ENCODE measurements around the gene GATD1. TPM values are rescaled to one million over a fixed set of nuclear protein-coding genes. Genes with fewer than 3 reads are reported as not detected.

The GATD1 gene
- total and polyA plus RNA-seq, 2 donors (not counting 1 experiment from before 2014, with no cell fraction given) = 62.4 to 70.0 TPM

- Histone ChIP-seq H3K4me1 (ENCODE audit: control insufficient read depth in 2 of 2, insufficient read depth in 2 of 2, low read length in 2 of 2) (peaks cover 29 to 51% of the 10 kb centered on the region in 2 donors), H2AFZ (ENCODE audit: insufficient read depth, low read depth, low read length, poor library complexity, severe bottlenecking) (peak overlapping the region; percentile 83), H3K9ac (ENCODE audit: low read length) (peak overlapping the region; percentile 57), H3K79me2 (ENCODE audit: control insufficient read depth, insufficient read depth, low read length) (no peaks in the 10 kb centered on the region), H3K4me2 (replicated peaks; ENCODE audit: low read depth, low read length, poor library complexity, severe bottlenecking) (peak overlapping the region; percentile 94), H3K27ac (ENCODE audit: low read length in 2 of 2) (no peak overlapping the region), H3K27me3 (replicated peaks in 1 of 4; ENCODE audit: control extremely low read depth in 1 of 4, control insufficient read depth in 3 of 4, insufficient read depth in 4 of 4, low read length in 3 of 4) (peaks cover 0 to 40% (median 0%) of the 10 kb centered on the region in 4 experiments), H4K20me1 (ENCODE audit: control insufficient read depth, insufficient read depth, low read length, poor library complexity, severe bottlenecking) (peaks cover 9% of the 10 kb centered on the region), H3K9me3 (ENCODE audit: control extremely low read depth in 1 of 3, control insufficient read depth in 2 of 3, insufficient read depth in 1 of 3, low read length in 2 of 3) (no peaks in the 10 kb centered on the region), H3K4me3 (ENCODE audit: control extremely low read depth in 1 of 5, extremely low read depth in 1 of 5, insufficient read depth in 1 of 5, low read depth in 2 of 5, low read length in 4 of 5) (peak overlapping the region in 4 of 5 experiments; percentile 17 to 53 (median 42)), H3K36me3 (replicated peaks in 1 of 2; ENCODE audit: control extremely low read depth in 1 of 2, control insufficient read depth in 1 of 2, extremely low read depth in 1 of 2, insufficient read depth in 2 of 2, low read length in 1 of 2) (no peaks in the 10 kb centered on the region)
- no peak overlapping the region for H3K27ac Mint-ChIP-seq
- ChIA-PET POLR2A (interaction anchor here (0.6 to 8.2 kb wide), 4 partner anchors 31 to 311 kb away, joined by 3 to 105 read pairs (median 4); partner anchors contain the start of genes DEAF1, HRAS, SIGIRR and TMEM80), CTCF (interaction anchor here (0.5 to 8.2 kb wide), 24 partner anchors 12 to 475 kb away, joined by 3 to 104 read pairs (median 4); partner anchors contain the start of genes DEAF1, GATD1, IRF7 and LMNTD2)
- intact Hi-C loops (cut with micrococcal nuclease) = loop anchor here (5.0 to 10.0 kb wide), 2 partner anchors 72 to 111 kb away; partner anchors contain the start of genes IRF7 and SLC25A22
- H3K4me3 Mint-ChIP-seq = peak overlapping the region; percentile 74
- no peaks in the 10 kb centered on the region for H3K9me3 Mint-ChIP-seq (ENCODE audit: insufficient read depth)
- WGBS (ENCODE audit: insufficient coverage) = 6% methylated on average over 38 of the region's 53 CpGs
- DNase-seq = peak; percentile 40
- TF ChIP-seq CTCF (IDR thresholded peaks at IDR 0.05) (no peak), EZH2 (IDR thresholded peaks at IDR 0.05; ENCODE audit: borderline replicate concordance, insufficient read depth, low read depth, low read length, poor library complexity, severe bottlenecking) (no peak)
- H3K4me1 Mint-ChIP-seq = peaks cover 24% of the 10 kb centered on the region
- peaks cover 5% of the 10 kb centered on the region for H3K27me3 Mint-ChIP-seq
- no peak for ATAC-seq (ENCODE audit: low read depth)
Measured at GRCh38 chr11:725624-726202, 51.6 kb downstream of the GATD1 start.
